Ovary (tissue), 9 donors: Measurements from ENCODE around the gene SMLR1. TPM values are rescaled to one million over a fixed set of nuclear protein-coding genes. Genes with fewer than 3 reads are reported as not detected.
"Not testable (repeated sequence)": the region's sequence is repeated elsewhere in the genome, so short reads cannot be mapped to it uniquely, and the experiment has no call there.

Experiments
- DNase-seq, 5 donors: peaks; one replicate each; pipeline ENCODE4 v3.0.0-alpha.2; 2019 to 2020
- H3K27ac ChIP-seq, 2 donors: fragments of 200-600 bp; one replicate each; pipeline versions ENCODE4 v1.5.1 to v1.8.0; 2019 to 2022
- H3K27me3 ChIP-seq: fragments of 200-600 bp; one replicate; pipeline ENCODE4 v1.8.0; 2022
- H3K36me3 ChIP-seq: fragments of 200-600 bp; sonication (generic); one replicate; pipeline ENCODE4 v1.5.1; 2019
- H3K4me1 ChIP-seq: one replicate; pipeline ENCODE4 v1.8.1; 2013; ENCODE audit warnings: mild to moderate bottlenecking, moderate library complexity; ENCODE audit not compliant: insufficient read depth
- H3K4me3 ChIP-seq: fragments of 200-600 bp; sonication (generic); one replicate; pipeline ENCODE4 v1.5.1; 2017
- H3K9me3 ChIP-seq, 2 donors: fragments of 200-600 bp in 1 of 2; sonication (generic) in 1 of 2; one replicate each; pipeline versions ENCODE4 v1.5.1 to v1.8.1; 2013 to 2019; ENCODE audit warnings: mild to moderate bottlenecking in 1 of 2, moderate library complexity in 1 of 2
- EP300 ChIP-seq: sonication (generic); formaldehyde crosslinking; IDR thresholded peaks from one replicate; pipeline ENCODE4 v1.6.1; 2017; ENCODE audit warnings: antibody characterized with exemption
- POLR2A ChIP-seq: fragments of 450-650 bp; IDR thresholded peaks from one replicate; pipeline ENCODE4 v1.6.1; 2017; ENCODE audit warnings: antibody characterized with exemption, mild to moderate bottlenecking, moderate library complexity
- WGBS, 3 donors: extraction: QIAGEN DNeasy Blood & Tissue Kit in 1 of 3; methylation state at CpG; one replicate each; pipeline versions ENCODE4 v1.1.5 to v1.1.7; 2013 to 2017; 5-methylcytosine and 5-hydroxymethylcytosine counted together
- intact Hi-C, 4 donors: fragments of 100-400 bp; cut with DNase I; formaldehyde crosslinking; loops; one replicate each; pipeline versions ENCODE4 v1.11.0 to v1.15.1; 2022 to 2023
- polyA plus RNA-seq, 2 donors: library from polyadenylated mRNA; stranded (reverse); fragments of 200-250 nt in 1 of 2; fragments of 350-450 nt in 1 of 2; fragmentation: Illumina TruSeq in 1 of 2; extraction: RNeasy Lipid Tissue Mini Kit (QIAGEN cat#74804) in 1 of 2; gene quantifications; one replicate each; pipeline ENCODE4 v1.2.3, GENCODE V29; 2013 to 2014
- total RNA-seq, 7 donors: library from RNA; depleted of rRNA in 2 of 7; stranded (reverse); fragments of >200 nt in 2 of 7; fragmentation: NEBNext Ultra II Directional in 3 of 7; extraction: Animal tissue kit (Norgen Biotek cat#: 25700) in 3 of 7; gene quantifications; one replicate each; pipeline versions ENCODE4 v1.1.0 to v1.2.4, GENCODE V29; 2016 to 2023
- TF ChIP-seq, protein P1 (sequence below), 3 donors: fragments of 450-650 bp in 2 of 3; fragments of 200-600 bp in 1 of 3; IDR thresholded peaks; one replicate each; pipeline versions ENCODE4 v1.5.1 to v1.8.0; 2016 to 2022; ENCODE audit warnings: antibody characterized with exemption in 3 of 3, mild to moderate bottlenecking in 1 of 3
- donor health status: DM: no; HTN: no; CAD: no; lungs with moderate emphysema.
- donor health status: DM: no; HTN: no; CAD: no.
- donor health status: Bipolar disorder and iron deficiency.
- donor health status: DM: yes; HTN: yes; CAD: no.
- donor health status: DM: no; HTN: no; CAD: no.
- donor health status: DM: yes; HTN: yes; CAD: no.

Gene SMLR1
- total and polyA plus RNA-seq, 9 donors: 0.08 to 0.40 (median 0.16) TPM; not detected in 5

- 93 to 97% (median 96%) methylated on average over 1 of the region's 1 CpG for WGBS, 3 donors
- TF ChIP-seq, protein P1, sequence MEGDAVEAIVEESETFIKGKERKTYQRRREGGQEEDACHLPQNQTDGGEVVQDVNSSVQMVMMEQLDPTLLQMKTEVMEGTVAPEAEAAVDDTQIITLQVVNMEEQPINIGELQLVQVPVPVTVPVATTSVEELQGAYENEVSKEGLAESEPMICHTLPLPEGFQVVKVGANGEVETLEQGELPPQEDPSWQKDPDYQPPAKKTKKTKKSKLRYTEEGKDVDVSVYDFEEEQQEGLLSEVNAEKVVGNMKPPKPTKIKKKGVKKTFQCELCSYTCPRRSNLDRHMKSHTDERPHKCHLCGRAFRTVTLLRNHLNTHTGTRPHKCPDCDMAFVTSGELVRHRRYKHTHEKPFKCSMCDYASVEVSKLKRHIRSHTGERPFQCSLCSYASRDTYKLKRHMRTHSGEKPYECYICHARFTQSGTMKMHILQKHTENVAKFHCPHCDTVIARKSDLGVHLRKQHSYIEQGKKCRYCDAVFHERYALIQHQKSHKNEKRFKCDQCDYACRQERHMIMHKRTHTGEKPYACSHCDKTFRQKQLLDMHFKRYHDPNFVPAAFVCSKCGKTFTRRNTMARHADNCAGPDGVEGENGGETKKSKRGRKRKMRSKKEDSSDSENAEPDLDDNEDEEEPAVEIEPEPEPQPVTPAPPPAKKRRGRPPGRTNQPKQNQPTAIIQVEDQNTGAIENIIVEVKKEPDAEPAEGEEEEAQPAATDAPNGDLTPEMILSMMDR (IDR thresholded peaks at IDR 0.05): no peak
- TF ChIP-seq POLR2A (no peak), EP300 (no peak)
- no peaks in the 10 kb centered on the region for H3K36me3 ChIP-seq
- no peak overlapping the region for H3K4me3 ChIP-seq
- no peaks in the 10 kb centered on the region for H3K9me3 ChIP-seq
- DNase-seq: no peak
- intact Hi-C loops: no loop called here
- no peak overlapping the region for H3K27ac ChIP-seq
- H3K4me1 ChIP-seq: no peaks in the 10 kb centered on the region
- H3K27me3 ChIP-seq: no peaks in the 10 kb centered on the region
Measured at GRCh38 chr6:130794010-130794697, 33.1 kb upstream of the SMLR1 start.

GRCh38 chr6:130794738-130795137 lies 32.5 kb upstream of the SMLR1 start:
- WGBS, 3 donors: 42 to 45% (median 43%) methylated on average over 3 of the region's 3 CpGs
- Histone ChIP-seq H3K27ac (no peak overlapping the region), H3K4me1 (no peaks in the 10 kb centered on the region), H3K36me3 (no peaks in the 10 kb centered on the region), H3K9me3 (no peaks in the 10 kb centered on the region), H3K27me3 (no peaks in the 10 kb centered on the region), H3K4me3 (no peak overlapping the region)
- intact Hi-C loops: no loop called here
- DNase-seq: no peak
- TF ChIP-seq POLR2A (no peak), EP300 (no peak)
- TF ChIP-seq, protein P1 (IDR thresholded peaks at IDR 0.05): no peak

DNA sequence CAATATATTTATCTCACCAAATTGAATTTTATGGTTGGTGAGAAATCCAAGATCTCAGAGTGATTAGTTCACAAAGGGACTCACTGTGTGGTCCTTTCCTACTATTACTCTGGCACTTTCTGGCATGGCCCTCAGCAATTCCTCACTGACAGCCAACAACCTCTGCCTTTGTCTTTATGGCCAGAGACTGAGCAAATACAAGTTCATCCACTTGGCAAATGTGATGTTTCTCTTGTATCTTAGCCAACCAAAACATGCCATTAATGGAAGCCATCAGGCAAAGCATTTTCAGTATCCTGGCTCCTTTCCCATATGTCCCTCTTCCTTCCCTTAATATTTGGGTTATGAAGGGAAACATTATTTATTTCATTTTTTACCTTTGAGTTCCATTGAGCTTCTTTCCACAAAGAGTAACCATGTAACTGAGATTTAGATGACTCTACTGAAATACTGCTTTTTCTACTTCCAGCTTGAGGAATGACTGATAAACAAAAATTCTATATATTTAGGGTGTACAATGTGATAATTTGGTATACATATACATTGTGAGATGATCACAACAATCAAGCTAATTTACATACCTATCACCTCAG lies 30.8 kb upstream of the SMLR1 start:
- no peaks in the 10 kb centered on the region for H3K9me3 ChIP-seq
- TF ChIP-seq EP300: no peak
- TF ChIP-seq, protein P1 (IDR thresholded peaks at IDR 0.05): no peak
- H3K27me3 ChIP-seq: no peaks in the 10 kb centered on the region
- H3K27ac ChIP-seq: no peak overlapping the region
- no peak overlapping the region for H3K4me3 ChIP-seq
- H3K4me1 ChIP-seq: no peaks in the 10 kb centered on the region
- H3K36me3 ChIP-seq: no peaks in the 10 kb centered on the region
- DNase-seq: no peak
- intact Hi-C loops: no loop called here

DNA sequence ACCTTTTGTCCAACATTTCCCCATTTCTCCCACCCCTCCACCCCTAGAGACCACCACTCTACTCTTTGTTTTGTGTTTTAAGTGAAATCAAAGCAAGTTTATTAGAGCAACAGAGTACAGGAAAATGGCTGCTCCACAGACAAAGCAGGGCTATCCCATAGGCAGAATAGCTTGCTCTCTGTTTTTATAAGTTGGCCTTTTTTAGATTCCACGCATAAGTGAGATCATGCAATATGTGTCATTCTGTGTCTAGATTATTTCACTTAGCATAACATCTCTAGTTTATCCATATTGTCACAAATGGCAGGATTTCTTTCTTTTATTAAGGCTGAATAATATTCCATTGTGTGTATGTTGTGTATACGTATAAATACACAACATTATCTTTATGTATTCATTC lies 30.1 kb upstream of the SMLR1 start:
- intact Hi-C loops: no loop called here
- WGBS, 3 donors: 93 to 94% (median 93%) methylated on average over 2 of the region's 2 CpGs
- no peak for TF ChIP-seq EP300
- TF ChIP-seq POLR2A: no peak
- TF ChIP-seq, protein P1 (IDR thresholded peaks at IDR 0.05): no peak
- no peak overlapping the region for H3K27ac ChIP-seq
- H3K9me3 ChIP-seq: no peaks in the 10 kb centered on the region
- no peaks in the 10 kb centered on the region for H3K27me3 ChIP-seq
- H3K4me1 ChIP-seq: no peaks in the 10 kb centered on the region
- H3K36me3 ChIP-seq: no peaks in the 10 kb centered on the region
- DNase-seq: no peak
- no peak overlapping the region for H3K4me3 ChIP-seq

DNA sequence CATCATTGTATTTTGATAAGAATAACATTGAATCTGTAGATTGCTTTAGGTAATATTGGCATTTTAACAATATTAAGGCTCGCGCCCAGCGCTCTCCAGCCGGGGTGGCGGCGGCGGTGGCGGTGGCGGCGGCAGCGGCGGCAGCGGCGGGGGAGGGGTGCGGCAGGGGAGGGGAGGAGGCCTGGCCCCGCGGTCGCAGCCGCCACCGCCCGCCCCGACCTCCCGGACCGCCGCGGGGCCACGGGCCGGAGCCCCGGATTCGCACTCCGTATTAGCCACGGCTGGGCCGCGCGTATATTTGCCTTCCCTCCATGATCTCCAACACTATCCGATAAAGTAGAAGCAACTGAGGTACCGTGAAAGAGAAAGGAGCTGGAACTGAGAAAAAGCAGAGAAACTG lies 25.8 kb upstream of the SMLR1 start:
- H3K27ac ChIP-seq, intact Hi-C loops, H3K9me3 ChIP-seq, H3K4me1 ChIP-seq, DNase-seq, H3K27me3 ChIP-seq, H3K4me3 ChIP-seq, H3K36me3 ChIP-seq: not testable (repeated sequence)
- 97 to 98% (median 98%) methylated on average over 35 to 37 of the region's 37 CpGs for WGBS, 3 donors
